ENCODE data around the gene ZNF701.
"Not testable (repeated sequence)": the region's sequence is repeated elsewhere in the genome, so short reads cannot be mapped to it uniquely, and the experiment has no call there.

ZNF701 gene

DNA sequence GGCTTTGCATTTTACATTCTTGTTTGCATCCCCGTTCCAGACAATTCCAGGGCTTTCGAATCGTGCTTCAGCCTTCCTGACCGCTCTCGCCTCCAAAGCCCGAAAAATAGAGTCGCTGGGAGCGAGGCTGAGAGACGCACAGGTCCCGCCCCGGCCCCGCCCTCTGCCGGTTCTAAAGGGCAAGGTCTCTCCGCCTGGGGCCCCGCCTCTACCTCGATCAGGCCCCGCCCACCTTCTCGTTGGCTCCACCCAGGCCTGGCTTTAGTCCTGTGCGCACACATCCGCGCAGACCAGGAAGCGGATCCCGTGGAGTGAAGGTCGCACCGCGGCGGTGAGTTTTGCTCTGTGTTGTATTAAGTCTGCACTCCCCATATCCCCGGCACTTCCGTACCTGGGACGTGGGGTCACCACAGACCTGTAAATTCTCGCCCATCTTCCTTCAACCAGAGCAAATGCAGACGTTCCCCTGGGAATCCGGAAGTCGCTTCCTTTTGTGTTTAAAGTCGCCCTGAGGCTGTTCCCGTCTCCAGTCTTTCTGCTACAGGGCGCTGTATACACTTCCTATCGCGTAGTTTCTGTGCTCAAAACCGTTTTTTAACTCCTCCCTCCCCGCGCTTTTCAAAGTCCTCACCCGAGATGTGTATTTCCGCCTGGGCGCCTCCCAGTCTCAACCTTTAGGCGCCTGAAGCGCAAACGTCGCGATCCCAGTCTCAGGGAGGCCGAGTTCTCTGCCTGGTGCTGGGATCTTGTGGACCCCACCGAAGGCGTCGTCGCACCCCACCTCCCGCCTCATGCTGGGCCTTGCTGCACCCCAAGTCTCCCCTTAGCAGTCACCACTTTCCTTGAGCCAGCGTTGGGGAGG, at the start of gene ZNF701:
TSS of gene ZNF701 (plus strand) at position 288 of the 862 bp plus-strand sequence. CDS start 3,861 bp downstream, outside the sequence.
- Histone ChIP-seq H3K27me3 (ENCODE audit: control insufficient read depth, insufficient read depth, low read length) (no peaks in the 10 kb centered on the region), H3K9me3 (ENCODE audit: control insufficient read depth, insufficient read depth, low read depth, low read length) (peaks cover 2% of the 10 kb centered on the region; the same call in 1 of the 2 replicates), H3K4me3 (ENCODE audit: low read depth, low read length) (peak within 1 kb of the TSS; percentile 96), H3K4me1 (ENCODE audit: control insufficient read depth, insufficient read depth, low read length) (peaks cover 5% of the 10 kb centered on the region; the same call in 1 of the 2 replicates), H3K36me3 (ENCODE audit: control insufficient read depth, insufficient read depth, low read length) (peaks cover 38% of the 10 kb centered on the region), H3K27ac (ENCODE audit: low read depth, low read length) (peak within 1 kb of the TSS; percentile 88; the same call in 1 of the 2 replicates), H3K9ac (ENCODE audit: low read length) (peak within 1 kb of the TSS; percentile 97)

DNA sequence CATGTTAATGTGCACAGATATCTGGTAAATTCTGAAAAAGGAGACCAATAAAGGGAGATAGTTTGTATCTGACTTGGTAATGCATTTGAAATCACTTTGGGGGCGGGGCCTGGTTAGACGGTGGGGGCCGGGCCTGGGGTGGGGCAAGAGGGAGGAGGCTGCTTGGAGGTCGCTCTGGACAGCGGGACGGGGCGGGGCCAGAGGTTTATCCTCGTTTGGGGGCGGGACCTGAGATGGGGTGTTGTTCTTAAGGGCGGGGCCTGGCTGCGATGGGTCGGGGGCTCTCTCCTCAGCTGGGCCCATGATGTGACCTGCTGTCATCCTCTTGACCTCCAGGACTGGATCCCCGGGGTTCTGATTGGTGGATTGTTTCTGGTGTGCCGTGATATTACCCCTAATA, 47.5 kb upstream of the ZNF701 start:
- no peak overlapping the region for H3K4me3 ChIP-seq (ENCODE audit: low read depth, low read length)
- peaks cover 3% of the 10 kb centered on the region; the same call in 1 of the 2 replicates for H3K9me3 ChIP-seq (ENCODE audit: control insufficient read depth, insufficient read depth, low read depth, low read length)
- no peak overlapping the region for H3K9ac ChIP-seq (ENCODE audit: low read length)
- H3K27ac ChIP-seq (ENCODE audit: low read depth, low read length) = no peak overlapping the region
- H3K4me1 ChIP-seq (ENCODE audit: control insufficient read depth, insufficient read depth, low read length) = peaks cover 35% of the 10 kb centered on the region
- no peaks in the 10 kb centered on the region for H3K27me3 ChIP-seq (ENCODE audit: control insufficient read depth, insufficient read depth, low read length)
- H3K36me3 ChIP-seq (ENCODE audit: control insufficient read depth, insufficient read depth, low read length) = no peaks in the 10 kb centered on the region

DNA sequence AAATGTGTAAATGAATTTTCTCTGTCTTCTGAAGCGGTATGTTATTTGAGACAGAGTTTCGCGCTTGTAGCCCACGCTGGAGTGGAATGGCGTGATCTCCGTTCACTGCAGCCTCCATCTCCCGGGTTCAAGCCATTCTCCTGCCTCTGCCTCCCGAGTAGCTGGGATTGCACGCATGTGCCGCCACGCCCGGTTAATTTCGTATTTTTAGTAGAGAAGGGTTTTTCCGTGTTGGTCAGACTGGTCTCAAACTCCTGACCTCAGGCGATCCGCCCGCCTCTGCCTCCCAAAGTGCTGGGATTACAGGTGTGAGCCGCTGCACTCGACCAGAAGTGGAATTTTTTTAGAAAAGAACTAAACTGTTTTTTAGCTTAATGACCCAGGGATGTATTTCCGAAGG, 46.0 kb upstream of the ZNF701 start:
- peaks cover 3% of the 10 kb centered on the region; the same call in 1 of the 2 replicates for H3K9me3 ChIP-seq (ENCODE audit: control insufficient read depth, insufficient read depth, low read depth, low read length)
- no peak overlapping the region for H3K4me3 ChIP-seq (ENCODE audit: low read depth, low read length)

DNA sequence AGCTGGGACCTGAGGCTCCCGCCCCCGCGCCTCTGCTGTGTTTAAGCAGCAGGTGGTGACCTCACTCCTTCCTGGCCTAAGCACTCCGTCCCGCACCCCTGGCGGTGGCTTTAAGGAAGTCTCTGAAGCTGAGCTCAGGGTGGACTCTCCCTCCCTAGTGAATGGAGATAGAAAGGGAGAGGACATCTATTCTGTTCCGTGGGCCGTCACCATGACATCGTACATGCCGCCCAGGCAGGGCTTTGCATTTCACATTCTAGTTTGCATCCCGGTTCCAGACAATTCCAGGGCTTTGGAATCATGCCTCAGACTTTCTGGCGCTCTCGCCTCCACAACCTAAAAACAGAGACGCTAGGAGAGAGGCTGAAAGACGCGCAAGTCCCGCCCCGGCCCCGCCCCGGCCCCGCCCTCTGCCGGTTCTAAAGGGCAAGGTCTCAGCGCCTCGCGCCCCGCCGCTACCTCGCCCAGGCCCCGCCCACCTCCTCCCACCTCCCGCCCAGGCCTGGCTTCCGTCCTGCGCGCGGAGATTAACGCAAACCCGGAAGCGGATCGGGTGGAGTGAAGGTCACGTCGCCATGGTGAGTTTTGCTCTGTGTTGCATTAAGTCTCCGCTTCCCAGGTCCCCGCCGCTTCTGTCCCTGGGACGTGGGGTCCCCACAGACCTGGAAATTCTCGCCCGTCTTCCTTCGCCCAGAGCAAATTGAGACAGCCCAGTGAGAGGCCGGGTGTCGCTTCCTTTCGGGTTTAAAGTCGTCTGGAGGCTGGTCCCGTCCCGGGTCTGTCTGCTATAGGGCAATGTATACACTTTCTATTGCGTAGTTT, 42.7 kb upstream of the ZNF701 start, which contains the start of gene ZNF808:
TSS of gene ZNF808 (plus strand) at position 535 of the 822 bp plus-strand sequence. CDS start 15,617 bp downstream, outside the sequence.
- Histone ChIP-seq H3K4me1 (ENCODE audit: control insufficient read depth, insufficient read depth, low read length) (peaks cover 3% of the 10 kb centered on the region; the same call in 1 of the 2 replicates), H3K9ac (ENCODE audit: low read length) (peak within 1 kb of the TSS; percentile 95), H3K27ac (ENCODE audit: low read depth, low read length) (peak within 1 kb of the TSS; percentile 67; the same call in 1 of the 2 replicates), H3K27me3 (ENCODE audit: control insufficient read depth, insufficient read depth, low read length) (no peaks in the 10 kb centered on the region), H3K36me3 (ENCODE audit: control insufficient read depth, insufficient read depth, low read length) (no peaks in the 10 kb centered on the region), H3K9me3 (ENCODE audit: control insufficient read depth, insufficient read depth, low read depth, low read length) (peaks cover 3% of the 10 kb centered on the region; the same call in 1 of the 2 replicates), H3K4me3 (ENCODE audit: low read depth, low read length) (peak within 1 kb of the TSS; percentile 98)

More for the DNA sequence above, 46.0 kb upstream of the ZNF701 start:
- H3K36me3 ChIP-seq (ENCODE audit: control insufficient read depth, insufficient read depth, low read length) = no peaks in the 10 kb centered on the region
- H3K4me1 ChIP-seq (ENCODE audit: control insufficient read depth, insufficient read depth, low read length) = peaks cover 27% of the 10 kb centered on the region
- H3K27me3 ChIP-seq (ENCODE audit: control insufficient read depth, insufficient read depth, low read length) = no peaks in the 10 kb centered on the region
- H3K27ac ChIP-seq (ENCODE audit: low read depth, low read length) = no peak overlapping the region
- H3K9ac ChIP-seq (ENCODE audit: low read length) = no peak overlapping the region

DNA sequence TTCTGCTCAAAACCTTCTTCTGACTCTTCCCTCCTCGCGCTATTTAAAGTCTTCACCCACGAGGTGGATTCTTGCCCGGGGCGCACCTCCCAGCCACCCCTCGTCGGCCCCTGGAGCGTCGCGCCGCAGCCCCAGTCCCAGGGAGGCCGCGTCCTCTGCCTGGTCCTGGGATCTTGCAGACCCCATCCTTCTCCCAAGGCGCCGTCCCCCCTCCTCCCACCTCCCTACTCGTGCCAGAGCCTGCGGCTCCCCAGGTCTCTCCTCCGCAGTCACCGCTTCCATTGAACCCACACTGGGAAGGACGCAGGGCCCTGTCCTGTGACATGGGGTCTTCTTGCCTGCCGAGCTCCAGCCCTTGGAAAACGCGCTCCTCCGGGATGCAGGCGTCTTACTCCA, 42.1 kb upstream of the ZNF701 start:
- H3K27ac ChIP-seq (ENCODE audit: low read depth, low read length) = peak overlapping the region; percentile 67; the same call in 1 of the 2 replicates
- H3K4me3 ChIP-seq (ENCODE audit: low read depth, low read length) = peak overlapping the region; percentile 98
- H3K4me1 ChIP-seq (ENCODE audit: control insufficient read depth, insufficient read depth, low read length) = 0 out of 2 replicates have a peak, but pooled peaks cover 3% of the 10 kb centered on the region
- H3K36me3 ChIP-seq (ENCODE audit: control insufficient read depth, insufficient read depth, low read length) = no peaks in the 10 kb centered on the region
- H3K9me3 ChIP-seq (ENCODE audit: control insufficient read depth, insufficient read depth, low read depth, low read length) = peaks cover 3% of the 10 kb centered on the region; the same call in 1 of the 2 replicates
- no peaks in the 10 kb centered on the region for H3K27me3 ChIP-seq (ENCODE audit: control insufficient read depth, insufficient read depth, low read length)
- H3K9ac ChIP-seq (ENCODE audit: low read length) = peak overlapping the region; percentile 95

DNA sequence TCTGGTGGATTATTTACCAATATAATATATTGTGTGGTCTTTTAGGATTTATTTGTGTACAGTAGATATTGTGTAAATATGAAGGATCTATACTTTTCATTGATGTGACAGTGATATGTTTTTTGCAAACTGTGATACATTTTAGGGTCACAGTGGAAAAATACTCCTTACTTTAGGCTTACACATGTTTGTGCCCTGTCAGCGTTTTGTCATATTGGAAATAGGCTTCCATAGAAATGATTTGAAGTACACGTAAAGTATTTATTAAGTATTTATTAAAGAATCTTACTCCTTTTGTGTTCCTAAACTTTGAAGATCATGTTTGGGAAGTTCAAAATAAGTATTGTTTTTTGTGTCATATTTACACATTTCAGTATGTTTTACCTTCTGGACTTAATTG, 37.6 kb upstream of the ZNF701 start:
- H3K27me3 ChIP-seq (ENCODE audit: control insufficient read depth, insufficient read depth, low read length) = no peaks in the 10 kb centered on the region
- no peaks in the 10 kb centered on the region for H3K9me3 ChIP-seq (ENCODE audit: control insufficient read depth, insufficient read depth, low read depth, low read length)
- H3K4me1 ChIP-seq (ENCODE audit: control insufficient read depth, insufficient read depth, low read length) = 0 out of 2 replicates have a peak, but pooled peaks cover 3% of the 10 kb centered on the region
- H3K36me3 ChIP-seq (ENCODE audit: control insufficient read depth, insufficient read depth, low read length) = no peaks in the 10 kb centered on the region; the same call in 1 of the 2 replicates
- H3K27ac ChIP-seq (ENCODE audit: low read depth, low read length) = no peak overlapping the region
- no peak overlapping the region for H3K9ac ChIP-seq (ENCODE audit: low read length)
- no peak overlapping the region for H3K4me3 ChIP-seq (ENCODE audit: low read depth, low read length)

DNA sequence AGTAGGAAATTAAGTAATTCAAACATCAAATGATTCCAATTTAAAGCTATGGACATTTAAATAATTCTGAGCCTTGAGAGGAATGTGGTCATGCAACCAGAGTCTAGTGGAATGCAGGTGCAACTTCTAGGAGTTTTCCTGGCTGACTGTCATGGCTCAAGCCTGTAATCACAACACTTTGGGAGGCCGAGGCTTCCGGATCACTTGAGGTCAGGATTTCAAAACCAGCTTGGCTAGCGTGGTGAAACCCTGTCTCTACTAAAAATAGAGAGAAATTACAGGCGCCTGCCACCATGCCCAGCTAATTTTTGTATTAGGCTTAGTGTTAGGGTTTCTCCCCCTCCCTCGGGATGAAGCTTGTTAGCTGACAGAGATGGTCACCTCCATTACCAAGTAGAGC, 36.2 kb upstream of the ZNF701 start:
- Histone ChIP-seq H3K4me3 (ENCODE audit: low read depth, low read length) (no peak overlapping the region), H3K9me3 (ENCODE audit: control insufficient read depth, insufficient read depth, low read depth, low read length) (no peaks in the 10 kb centered on the region), H3K27me3 (ENCODE audit: control insufficient read depth, insufficient read depth, low read length) (no peaks in the 10 kb centered on the region), H3K27ac (ENCODE audit: low read depth, low read length) (no peak overlapping the region), H3K9ac (ENCODE audit: low read length) (no peak overlapping the region), H3K4me1 (ENCODE audit: control insufficient read depth, insufficient read depth, low read length) (no peaks in the 10 kb centered on the region), H3K36me3 (ENCODE audit: control insufficient read depth, insufficient read depth, low read length) (no peaks in the 10 kb centered on the region; the same call in 1 of the 2 replicates)

DNA sequence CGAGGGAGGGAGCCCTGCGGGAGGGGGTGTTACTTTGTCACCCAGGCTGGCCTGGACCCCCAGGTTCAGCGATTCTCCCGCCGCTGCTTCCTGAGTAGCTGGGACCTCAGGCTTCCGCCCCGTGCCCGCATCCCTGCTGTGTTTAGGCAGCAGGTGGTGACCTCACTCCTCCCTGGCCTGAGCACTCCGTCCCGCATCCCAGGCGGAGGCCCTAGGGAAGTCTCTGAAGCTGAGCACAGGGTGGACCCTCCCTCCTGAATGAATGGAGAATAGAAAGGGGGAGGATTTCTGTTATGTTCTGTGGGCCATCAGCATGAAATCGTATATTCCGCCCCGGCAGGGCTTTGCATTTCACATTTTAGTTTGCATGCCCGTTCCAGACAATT, 34.7 kb upstream of the ZNF701 start:
- H3K27me3 ChIP-seq (ENCODE audit: control insufficient read depth, insufficient read depth, low read length); H3K9me3 ChIP-seq (ENCODE audit: control insufficient read depth, insufficient read depth, low read depth, low read length); H3K4me1 ChIP-seq (ENCODE audit: control insufficient read depth, insufficient read depth, low read length); H3K36me3 ChIP-seq (ENCODE audit: control insufficient read depth, insufficient read depth, low read length): not testable (repeated sequence)
- Histone ChIP-seq H3K27ac (ENCODE audit: low read depth, low read length) (peak overlapping the region; percentile 77; the same call in 1 of the 2 replicates), H3K9ac (ENCODE audit: low read length) (peak overlapping the region; percentile 74), H3K4me3 (ENCODE audit: low read depth, low read length) (peak overlapping the region; percentile 90)

DNA sequence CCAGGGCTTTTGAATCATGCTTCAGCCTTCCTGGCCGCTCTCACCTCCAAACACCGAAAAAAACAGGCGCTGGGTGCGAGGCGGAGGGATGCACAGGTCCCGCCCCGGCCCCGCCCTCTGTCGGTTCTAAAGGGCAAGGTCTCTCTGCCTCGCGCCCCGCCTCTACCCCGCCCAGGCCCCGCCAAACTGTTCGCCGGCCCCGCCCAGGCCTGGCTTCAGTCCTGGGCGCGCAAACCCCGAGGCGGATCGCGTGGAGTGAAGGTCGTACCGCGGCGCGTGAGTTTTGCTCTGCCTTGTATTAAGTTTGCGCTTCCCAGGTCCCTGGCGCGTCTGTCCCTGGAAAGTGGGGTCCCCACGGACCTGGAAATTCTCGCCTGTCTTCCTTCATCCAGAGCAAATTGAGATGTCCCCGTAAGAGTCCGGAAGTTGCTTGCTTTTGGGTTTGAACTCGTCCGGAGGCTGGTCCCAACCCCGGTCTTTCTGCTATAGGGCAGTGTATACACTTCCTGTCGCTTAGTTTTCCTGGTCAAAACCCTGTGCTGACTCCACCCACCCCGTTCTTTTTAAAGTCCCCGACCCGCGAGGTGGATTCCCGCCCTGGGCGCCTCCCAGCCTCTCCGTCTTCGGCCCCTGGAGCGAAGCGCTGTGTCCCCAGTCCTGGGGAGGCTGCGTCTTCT, 34.2 kb upstream of the ZNF701 start:
- peak overlapping the region; percentile 90 for H3K4me3 ChIP-seq (ENCODE audit: low read depth, low read length)
- no peaks in the 10 kb centered on the region for H3K4me1 ChIP-seq (ENCODE audit: control insufficient read depth, insufficient read depth, low read length)
- H3K27me3 ChIP-seq (ENCODE audit: control insufficient read depth, insufficient read depth, low read length) = no peaks in the 10 kb centered on the region
- peak overlapping the region; percentile 92 for H3K9ac ChIP-seq (ENCODE audit: low read length)
- H3K9me3 ChIP-seq (ENCODE audit: control insufficient read depth, insufficient read depth, low read depth, low read length) = peaks cover 2% of the 10 kb centered on the region; the same call in 1 of the 2 replicates
- H3K36me3 ChIP-seq (ENCODE audit: control insufficient read depth, insufficient read depth, low read length) = no peaks in the 10 kb centered on the region; the same call in 1 of the 2 replicates
- H3K27ac ChIP-seq (ENCODE audit: low read depth, low read length) = peak overlapping the region; percentile 77; the same call in 1 of the 2 replicates

DNA sequence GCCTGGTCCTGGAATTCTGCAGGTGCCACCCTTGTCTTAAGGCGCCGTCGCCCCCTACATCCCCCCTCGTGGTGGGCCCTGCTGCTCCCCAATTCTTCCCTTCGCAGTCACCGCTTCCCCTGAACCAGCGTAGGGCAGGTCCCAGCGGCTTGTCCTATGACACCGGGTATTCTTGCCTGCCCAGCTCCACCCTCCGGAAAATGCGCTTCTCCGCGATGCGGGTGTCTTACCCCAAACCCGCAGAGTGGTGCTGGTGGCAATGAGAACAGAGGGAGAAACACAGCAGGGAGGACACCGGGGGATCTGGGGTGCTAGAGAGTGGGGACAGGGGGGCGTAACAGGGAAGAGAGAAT, 33.7 kb upstream of the ZNF701 start:
- H3K36me3 ChIP-seq (ENCODE audit: control insufficient read depth, insufficient read depth, low read length) = no peaks in the 10 kb centered on the region; the same call in 1 of the 2 replicates
- peak overlapping the region; percentile 92 for H3K9ac ChIP-seq (ENCODE audit: low read length)
- H3K4me1 ChIP-seq (ENCODE audit: control insufficient read depth, insufficient read depth, low read length) = no peaks in the 10 kb centered on the region
- no peak overlapping the region for H3K27ac ChIP-seq (ENCODE audit: low read depth, low read length)
- H3K9me3 ChIP-seq (ENCODE audit: control insufficient read depth, insufficient read depth, low read depth, low read length) = peaks cover 2% of the 10 kb centered on the region; the same call in 1 of the 2 replicates
- H3K4me3 ChIP-seq (ENCODE audit: low read depth, low read length) = peak overlapping the region; percentile 90
- H3K27me3 ChIP-seq (ENCODE audit: control insufficient read depth, insufficient read depth, low read length) = no peaks in the 10 kb centered on the region

Measured in HUES6 (cell line).